Erythroblast (primary cell): ENCODE data around the gene NOS1AP.

ENCODE experiments used
- GATA1 ChIP-seq: IDR thresholded peaks from 2 replicates; pipeline ENCODE4 v1.6.1; 2011; ENCODE audit warnings: low read depth, mild to moderate bottlenecking, control low read depth, low read length, moderate library complexity
- POLR2A ChIP-seq: IDR thresholded peaks from 2 replicates; pipeline ENCODE4 v1.6.1; 2011; ENCODE audit warnings: mild to moderate bottlenecking, low read length

- TF ChIP-seq POLR2A (no peak), GATA1 (no peak)
Observed at GRCh38 chr1:162270016-162270770, 200.7 kb downstream of the NOS1AP start.
